ENCODE measurements around the gene SLC6A20.

Gene SLC6A20

DNA sequence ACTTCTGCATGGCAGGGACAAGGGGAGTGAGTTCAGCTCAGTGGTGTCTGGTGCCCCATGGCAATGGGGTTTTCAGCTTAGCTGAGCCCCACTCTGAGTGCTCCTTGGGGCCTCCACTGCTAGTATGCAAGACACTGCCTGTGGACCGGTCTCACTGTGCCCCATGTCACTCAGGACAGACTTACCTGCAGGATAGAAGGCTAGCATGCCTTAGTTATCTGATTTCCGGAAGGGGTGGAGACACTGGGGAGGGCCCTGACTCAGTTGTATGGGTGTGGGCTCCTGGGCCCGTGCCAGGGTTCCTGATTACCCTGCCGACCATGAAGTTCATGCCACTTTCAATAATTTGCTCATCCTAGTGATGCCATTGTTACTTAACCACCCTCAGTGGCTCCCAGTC, 4.3 kb upstream of the SLC6A20 start:
- peaks cover 44% of the 10 kb centered on the region for H3K27me3 ChIP-seq (ENCODE audit: control insufficient read depth, insufficient read depth, low read length)
- H3K36me3 ChIP-seq (ENCODE audit: control insufficient read depth, insufficient read depth, low read length), result no peaks in the 10 kb centered on the region
- H3K4me3 ChIP-seq (ENCODE audit: low read depth, low read length), result no peak overlapping the region
- no peaks in the 10 kb centered on the region for H3K9me3 ChIP-seq (ENCODE audit: control insufficient read depth, insufficient read depth, low read depth, low read length)
- peaks cover 4% of the 10 kb centered on the region; the same call in 1 of the 2 replicates for H3K4me1 ChIP-seq (ENCODE audit: control insufficient read depth, insufficient read depth, low read length)
- no peak overlapping the region for H3K27ac ChIP-seq (ENCODE audit: low read depth, low read length)
- no peak overlapping the region for H3K9ac ChIP-seq (ENCODE audit: low read length)

DNA sequence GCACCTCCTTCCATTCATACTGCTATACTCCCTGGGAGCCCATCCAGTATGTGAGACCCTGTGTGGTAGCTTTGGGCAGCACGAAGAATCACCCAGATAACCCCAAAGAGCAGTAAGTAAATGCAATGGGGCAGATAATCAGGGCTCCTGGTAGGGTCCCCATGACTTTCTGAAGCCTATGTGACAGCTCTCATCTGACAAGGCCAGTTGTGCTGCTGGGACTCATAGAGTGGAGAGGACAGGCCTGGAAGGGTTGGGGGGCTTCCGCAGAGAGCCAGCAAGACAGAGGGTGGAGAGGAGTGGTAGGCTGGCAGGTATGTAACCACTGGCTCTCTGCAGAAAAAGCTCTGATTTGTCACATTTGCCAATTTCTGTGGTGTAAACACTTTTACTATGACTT, 3.2 kb upstream of the SLC6A20 start:
- Histone ChIP-seq H3K27me3 (ENCODE audit: control insufficient read depth, insufficient read depth, low read length) (peaks cover 54% of the 10 kb centered on the region), H3K9me3 (ENCODE audit: control insufficient read depth, insufficient read depth, low read depth, low read length) (no peaks in the 10 kb centered on the region), H3K4me1 (ENCODE audit: control insufficient read depth, insufficient read depth, low read length) (peaks cover 4% of the 10 kb centered on the region; the same call in 1 of the 2 replicates), H3K4me3 (ENCODE audit: low read depth, low read length) (no peak overlapping the region), H3K36me3 (ENCODE audit: control insufficient read depth, insufficient read depth, low read length) (no peaks in the 10 kb centered on the region), H3K27ac (ENCODE audit: low read depth, low read length) (no peak overlapping the region), H3K9ac (ENCODE audit: low read length) (no peak overlapping the region)

DNA sequence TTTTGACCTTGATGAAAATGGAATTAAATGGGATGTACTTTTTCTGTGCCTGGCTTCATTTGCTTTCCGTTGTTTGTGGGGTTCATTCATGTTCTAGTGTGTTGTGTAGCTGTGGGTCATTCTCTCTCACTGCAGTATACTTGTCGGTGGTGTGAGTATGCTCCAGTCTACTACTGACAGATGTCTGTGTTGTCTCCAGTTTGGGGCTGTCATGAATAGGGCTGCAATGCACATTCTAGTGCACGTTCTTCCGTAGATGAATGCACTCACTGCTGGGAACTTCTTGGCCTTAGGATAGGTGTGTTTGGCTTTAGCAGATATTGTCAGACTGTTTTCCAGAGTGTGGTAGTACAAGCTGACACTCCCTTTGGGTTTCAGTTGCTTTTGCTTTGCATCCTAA, 1.7 kb upstream of the SLC6A20 start:
- no peak overlapping the region for H3K27ac ChIP-seq (ENCODE audit: low read depth, low read length)
- no peaks in the 10 kb centered on the region for H3K36me3 ChIP-seq (ENCODE audit: control insufficient read depth, insufficient read depth, low read length)
- H3K4me3 ChIP-seq (ENCODE audit: low read depth, low read length), result no peak overlapping the region
- H3K9me3 ChIP-seq (ENCODE audit: control insufficient read depth, insufficient read depth, low read depth, low read length), result no peaks in the 10 kb centered on the region
- H3K9ac ChIP-seq (ENCODE audit: low read length), result no peak overlapping the region
- peaks cover 68% of the 10 kb centered on the region for H3K27me3 ChIP-seq (ENCODE audit: control insufficient read depth, insufficient read depth, low read length)
- peaks cover 4% of the 10 kb centered on the region; the same call in 1 of the 2 replicates for H3K4me1 ChIP-seq (ENCODE audit: control insufficient read depth, insufficient read depth, low read length)

DNA sequence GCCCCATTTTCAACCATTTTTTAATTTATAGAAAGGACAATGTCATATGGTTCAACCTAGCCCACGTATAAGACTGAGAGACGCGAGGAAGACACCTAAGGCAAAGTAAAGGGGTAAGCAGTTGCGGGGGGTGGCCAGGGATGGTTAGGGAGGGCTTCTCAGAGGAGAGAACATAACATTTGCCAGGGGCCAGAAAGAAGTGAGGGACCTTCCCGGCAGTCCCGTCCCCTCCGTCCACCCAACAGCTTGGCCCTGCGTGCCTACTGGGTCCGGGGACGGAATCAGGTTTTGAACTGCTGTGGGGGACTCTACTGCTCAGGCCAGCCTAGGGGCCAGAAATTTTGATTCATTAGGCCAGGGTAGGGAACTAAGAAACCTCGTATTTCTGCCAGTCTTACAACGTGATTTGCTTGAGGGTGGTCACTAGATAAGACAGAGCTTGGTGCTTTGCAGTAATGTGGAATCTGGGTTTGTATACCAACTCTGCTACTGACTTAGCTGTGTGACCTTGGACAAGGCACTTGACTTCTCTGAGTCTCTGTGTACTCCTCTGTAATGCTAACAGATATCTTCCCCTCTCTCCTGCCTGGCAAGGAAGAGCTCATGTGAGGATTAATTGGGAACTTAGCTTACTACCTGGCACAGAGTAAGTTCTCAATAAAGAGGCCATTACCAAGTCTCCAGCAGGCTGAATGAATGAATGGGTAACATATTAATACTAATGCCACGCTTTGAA, 734 bp upstream of the SLC6A20 start:
- H3K9me3 ChIP-seq (ENCODE audit: control insufficient read depth, insufficient read depth, low read depth, low read length), result no peaks in the 10 kb centered on the region
- no peak overlapping the region for H3K9ac ChIP-seq (ENCODE audit: low read length)
- H3K4me3 ChIP-seq (ENCODE audit: low read depth, low read length), result peak overlapping the region; percentile 71
- peaks cover 4% of the 10 kb centered on the region; the same call in 1 of the 2 replicates for H3K4me1 ChIP-seq (ENCODE audit: control insufficient read depth, insufficient read depth, low read length)
- no peaks in the 10 kb centered on the region for H3K36me3 ChIP-seq (ENCODE audit: control insufficient read depth, insufficient read depth, low read length)
- H3K27ac ChIP-seq (ENCODE audit: low read depth, low read length), result no peak overlapping the region
- peaks cover 77% of the 10 kb centered on the region for H3K27me3 ChIP-seq (ENCODE audit: control insufficient read depth, insufficient read depth, low read length)

DNA sequence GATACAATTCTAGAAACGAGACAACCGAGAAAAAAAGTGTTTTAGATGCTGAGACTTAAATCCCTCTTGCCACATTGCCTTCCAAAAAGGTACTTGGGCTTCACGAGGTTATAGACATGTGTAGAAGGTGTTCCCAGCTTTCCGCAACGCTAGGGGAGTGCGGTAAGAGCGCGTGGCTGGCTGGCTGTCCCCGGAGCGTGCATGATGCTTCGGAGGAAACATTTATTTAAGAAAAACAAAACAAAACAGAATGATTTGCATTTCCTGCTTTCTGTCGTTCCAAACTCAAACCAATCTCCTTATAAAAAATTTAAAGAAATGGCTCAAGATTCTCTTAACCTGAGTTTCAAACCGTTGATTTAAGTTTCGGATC, 841 bp downstream of the SLC6A20 start:
- peaks cover 81% of the 10 kb centered on the region for H3K27me3 ChIP-seq (ENCODE audit: control insufficient read depth, insufficient read depth, low read length)
- peaks cover 8% of the 10 kb centered on the region; the same call in 1 of the 2 replicates for H3K4me1 ChIP-seq (ENCODE audit: control insufficient read depth, insufficient read depth, low read length)
- no peaks in the 10 kb centered on the region for H3K36me3 ChIP-seq (ENCODE audit: control insufficient read depth, insufficient read depth, low read length)
- H3K9ac ChIP-seq (ENCODE audit: low read length), result no peak overlapping the region
- peak overlapping the region; percentile 71 for H3K4me3 ChIP-seq (ENCODE audit: low read depth, low read length)
- no peak overlapping the region for H3K27ac ChIP-seq (ENCODE audit: low read depth, low read length)
- no peaks in the 10 kb centered on the region for H3K9me3 ChIP-seq (ENCODE audit: control insufficient read depth, insufficient read depth, low read depth, low read length)

DNA sequence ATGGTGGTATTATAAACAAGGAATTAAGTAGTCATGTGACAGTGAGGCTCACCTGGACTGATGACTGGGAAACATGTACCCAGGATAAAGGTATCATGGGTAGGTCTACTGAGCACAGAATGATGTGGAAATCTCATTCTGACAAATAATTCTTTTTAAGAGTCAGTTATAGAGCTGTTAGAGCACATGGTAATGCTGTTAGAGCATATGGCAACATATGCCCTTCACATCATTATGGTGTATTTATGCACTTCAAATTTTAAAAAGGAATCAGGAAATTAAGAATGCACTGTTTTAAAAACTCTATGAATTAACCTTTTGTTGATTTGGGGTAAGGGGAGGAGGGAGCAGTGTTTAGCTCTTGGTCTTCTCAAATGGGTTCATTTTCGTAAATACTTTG, 1.7 kb downstream of the SLC6A20 start:
- Histone ChIP-seq H3K9me3 (ENCODE audit: control insufficient read depth, insufficient read depth, low read depth, low read length) (no peaks in the 10 kb centered on the region), H3K27ac (ENCODE audit: low read depth, low read length) (no peak overlapping the region), H3K36me3 (ENCODE audit: control insufficient read depth, insufficient read depth, low read length) (no peaks in the 10 kb centered on the region), H3K4me1 (ENCODE audit: control insufficient read depth, insufficient read depth, low read length) (peaks cover 9% of the 10 kb centered on the region; the same call in 1 of the 2 replicates), H3K27me3 (ENCODE audit: control insufficient read depth, insufficient read depth, low read length) (peaks cover 77% of the 10 kb centered on the region), H3K4me3 (ENCODE audit: low read depth, low read length) (no peak overlapping the region), H3K9ac (ENCODE audit: low read length) (no peak overlapping the region)

DNA sequence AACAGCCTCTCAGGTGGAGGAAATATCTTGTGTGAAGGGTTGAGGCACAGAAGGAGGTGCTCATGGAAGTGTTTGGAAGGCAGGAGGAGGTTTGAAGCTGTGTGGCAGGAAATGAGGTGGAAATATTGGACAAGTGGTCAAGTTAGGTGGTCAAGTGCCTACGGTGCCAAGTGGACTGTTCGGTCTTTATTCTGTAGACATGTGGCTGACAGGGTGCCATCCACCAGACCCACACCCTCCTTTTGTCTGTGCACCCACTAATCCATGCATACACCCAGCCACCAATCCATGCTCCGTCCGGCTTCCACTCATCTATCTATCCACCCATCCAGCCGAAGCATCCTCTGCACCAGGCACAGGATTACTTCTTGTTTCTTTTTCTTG, 2.2 kb downstream of the SLC6A20 start:
- Histone ChIP-seq H3K4me3 (ENCODE audit: low read depth, low read length) (no peak overlapping the region), H3K9me3 (ENCODE audit: control insufficient read depth, insufficient read depth, low read depth, low read length) (peaks cover 2% of the 10 kb centered on the region; the same call in 1 of the 2 replicates), H3K36me3 (ENCODE audit: control insufficient read depth, insufficient read depth, low read length) (no peaks in the 10 kb centered on the region), H3K9ac (ENCODE audit: low read length) (no peak overlapping the region), H3K27ac (ENCODE audit: low read depth, low read length) (no peak overlapping the region), H3K4me1 (ENCODE audit: control insufficient read depth, insufficient read depth, low read length) (peaks cover 9% of the 10 kb centered on the region; the same call in 1 of the 2 replicates), H3K27me3 (ENCODE audit: control insufficient read depth, insufficient read depth, low read length) (peaks cover 74% of the 10 kb centered on the region)

DNA sequence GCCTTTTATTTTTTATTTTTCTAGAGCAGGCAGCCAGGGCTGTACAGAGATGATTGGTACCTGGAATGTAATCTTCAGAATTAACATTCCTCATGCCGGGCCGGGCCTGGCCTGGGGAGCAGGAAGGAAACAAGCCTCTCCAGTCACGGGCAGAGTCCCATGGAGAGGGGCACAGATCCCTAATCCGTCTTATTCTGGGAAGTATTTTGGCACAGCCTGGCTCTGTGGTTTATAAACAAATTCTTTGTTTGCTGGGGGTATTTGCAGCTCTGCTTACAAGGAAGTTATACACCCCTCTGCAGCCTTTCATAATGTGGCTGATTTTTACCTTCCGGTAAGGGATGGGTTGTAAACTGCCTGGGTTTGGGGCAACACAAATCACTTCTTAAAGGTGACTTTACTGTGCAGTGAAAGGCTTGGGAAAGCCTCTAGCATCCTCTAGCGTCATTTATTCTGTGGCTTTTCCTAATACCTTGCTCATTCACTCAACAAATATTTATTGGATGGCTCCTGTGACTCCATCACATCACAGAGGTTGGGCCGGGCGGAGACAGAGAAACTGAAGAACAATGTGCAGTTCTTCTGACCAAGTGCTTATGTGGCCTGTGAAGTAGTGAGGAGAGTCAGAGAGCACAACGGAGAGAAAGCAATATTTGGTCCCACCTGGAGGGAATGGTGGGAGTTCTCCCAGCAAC, 2.7 kb downstream of the SLC6A20 start:
- peaks cover 9% of the 10 kb centered on the region; the same call in 1 of the 2 replicates for H3K4me1 ChIP-seq (ENCODE audit: control insufficient read depth, insufficient read depth, low read length)
- no peaks in the 10 kb centered on the region for H3K36me3 ChIP-seq (ENCODE audit: control insufficient read depth, insufficient read depth, low read length)
- H3K27me3 ChIP-seq (ENCODE audit: control insufficient read depth, insufficient read depth, low read length), result peaks cover 69% of the 10 kb centered on the region
- no peak overlapping the region for H3K27ac ChIP-seq (ENCODE audit: low read depth, low read length)
- H3K9ac ChIP-seq (ENCODE audit: low read length), result no peak overlapping the region
- H3K9me3 ChIP-seq (ENCODE audit: control insufficient read depth, insufficient read depth, low read depth, low read length), result peaks cover 3% of the 10 kb centered on the region; the same call in 1 of the 2 replicates
- no peak overlapping the region for H3K4me3 ChIP-seq (ENCODE audit: low read depth, low read length)

DNA sequence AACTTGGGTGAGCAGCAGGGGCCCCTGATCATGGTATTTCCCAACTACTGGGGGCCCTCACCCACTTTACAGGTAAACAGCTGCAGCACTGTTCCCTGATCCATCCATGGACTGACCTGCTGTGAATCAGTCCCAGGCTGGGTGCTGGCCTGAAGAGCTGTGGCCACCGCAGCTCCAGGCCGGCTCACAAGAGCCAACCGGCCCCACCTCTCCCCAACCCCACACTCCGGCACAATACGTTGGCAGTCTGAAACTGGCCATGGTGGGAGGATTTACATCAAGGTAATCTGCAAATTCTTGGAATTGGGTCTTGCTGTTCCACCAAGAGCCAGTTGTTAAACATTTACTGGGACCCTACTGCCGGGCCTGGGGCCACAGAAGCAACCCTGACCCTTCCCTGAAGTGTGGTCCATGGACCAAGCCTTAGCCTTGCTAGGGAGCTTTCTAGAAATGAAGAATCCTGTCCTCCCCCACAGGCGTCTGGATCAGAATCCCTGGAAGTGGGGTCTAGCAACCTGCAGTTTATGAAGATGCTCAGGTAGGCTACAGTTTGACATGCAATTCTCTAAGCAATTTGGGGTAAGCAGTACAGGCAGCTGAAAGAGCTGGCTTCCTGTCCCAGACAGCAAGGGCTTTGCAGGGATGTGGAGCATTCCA, 3.7 kb downstream of the SLC6A20 start:
- Histone ChIP-seq H3K27ac (ENCODE audit: low read depth, low read length) (no peak overlapping the region), H3K4me3 (ENCODE audit: low read depth, low read length) (no peak overlapping the region), H3K27me3 (ENCODE audit: control insufficient read depth, insufficient read depth, low read length) (peaks cover 60% of the 10 kb centered on the region)

DNA sequence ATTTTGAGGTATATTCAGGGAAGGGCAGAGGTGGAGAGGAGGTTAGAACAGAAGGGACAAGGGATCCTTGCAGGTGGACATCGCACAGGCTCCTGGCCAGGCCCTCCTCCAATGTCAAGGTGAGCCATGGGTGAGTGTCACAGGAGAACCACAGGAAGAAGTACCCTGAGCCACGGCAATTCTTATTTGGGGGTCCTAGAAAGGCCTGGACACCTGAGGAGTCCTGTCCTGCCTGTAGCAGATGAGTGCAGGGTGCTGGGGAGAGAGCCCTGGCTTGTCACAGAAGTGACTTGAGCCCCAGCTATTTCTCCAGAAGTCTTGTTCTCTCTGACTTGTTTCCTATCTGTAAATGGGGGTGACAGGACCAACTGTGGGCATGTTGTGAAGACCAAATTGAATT, 4.3 kb downstream of the SLC6A20 start:
- H3K4me3 ChIP-seq (ENCODE audit: low read depth, low read length), result no peak overlapping the region
- H3K9me3 ChIP-seq (ENCODE audit: control insufficient read depth, insufficient read depth, low read depth, low read length), result peaks cover 3% of the 10 kb centered on the region; the same call in 1 of the 2 replicates
- no peaks in the 10 kb centered on the region for H3K36me3 ChIP-seq (ENCODE audit: control insufficient read depth, insufficient read depth, low read length)
- no peak overlapping the region for H3K9ac ChIP-seq (ENCODE audit: low read length)
- peaks cover 54% of the 10 kb centered on the region for H3K27me3 ChIP-seq (ENCODE audit: control insufficient read depth, insufficient read depth, low read length)
- H3K27ac ChIP-seq (ENCODE audit: low read depth, low read length), result no peak overlapping the region
- H3K4me1 ChIP-seq (ENCODE audit: control insufficient read depth, insufficient read depth, low read length), result peaks cover 9% of the 10 kb centered on the region; the same call in 1 of the 2 replicates

More for the DNA sequence above, 3.7 kb downstream of the SLC6A20 start:
- peaks cover 9% of the 10 kb centered on the region; the same call in 1 of the 2 replicates for H3K4me1 ChIP-seq (ENCODE audit: control insufficient read depth, insufficient read depth, low read length)
- no peak overlapping the region for H3K9ac ChIP-seq (ENCODE audit: low read length)
- peaks cover 3% of the 10 kb centered on the region; the same call in 1 of the 2 replicates for H3K9me3 ChIP-seq (ENCODE audit: control insufficient read depth, insufficient read depth, low read depth, low read length)
- H3K36me3 ChIP-seq (ENCODE audit: control insufficient read depth, insufficient read depth, low read length), result no peaks in the 10 kb centered on the region

DNA sequence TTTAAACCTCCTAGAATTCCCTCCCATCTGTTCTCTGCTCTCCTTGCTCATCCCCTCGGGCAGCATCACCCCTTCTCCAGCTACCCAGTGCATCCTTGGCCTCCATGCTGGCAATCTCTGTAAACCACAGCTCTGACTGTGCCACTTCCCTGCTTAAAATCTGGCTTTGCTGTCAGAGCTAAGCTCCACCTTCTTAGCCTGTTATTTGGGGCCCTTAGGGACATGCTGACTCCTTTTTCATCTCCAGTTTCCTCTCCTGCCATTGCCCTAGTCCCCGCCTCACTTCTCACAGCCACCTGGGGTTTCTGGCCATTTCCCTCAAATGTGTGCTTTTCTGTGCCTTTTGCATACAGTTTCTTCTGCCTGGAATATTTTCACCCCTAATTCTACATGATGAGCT, 5.7 kb downstream of the SLC6A20 start:
- H3K27me3 ChIP-seq (ENCODE audit: control insufficient read depth, insufficient read depth, low read length), result peaks cover 40% of the 10 kb centered on the region
- no peak overlapping the region for H3K27ac ChIP-seq (ENCODE audit: low read depth, low read length)
- H3K9ac ChIP-seq (ENCODE audit: low read length), result no peak overlapping the region
- H3K4me1 ChIP-seq (ENCODE audit: control insufficient read depth, insufficient read depth, low read length), result peaks cover 5% of the 10 kb centered on the region; the same call in 1 of the 2 replicates
- H3K9me3 ChIP-seq (ENCODE audit: control insufficient read depth, insufficient read depth, low read depth, low read length), result peaks cover 3% of the 10 kb centered on the region; the same call in 1 of the 2 replicates
- H3K36me3 ChIP-seq (ENCODE audit: control insufficient read depth, insufficient read depth, low read length), result no peaks in the 10 kb centered on the region
- H3K4me3 ChIP-seq (ENCODE audit: low read depth, low read length), result no peak overlapping the region
